ENCODE data around the gene DOCK1.

DOCK1 gene

DNA sequence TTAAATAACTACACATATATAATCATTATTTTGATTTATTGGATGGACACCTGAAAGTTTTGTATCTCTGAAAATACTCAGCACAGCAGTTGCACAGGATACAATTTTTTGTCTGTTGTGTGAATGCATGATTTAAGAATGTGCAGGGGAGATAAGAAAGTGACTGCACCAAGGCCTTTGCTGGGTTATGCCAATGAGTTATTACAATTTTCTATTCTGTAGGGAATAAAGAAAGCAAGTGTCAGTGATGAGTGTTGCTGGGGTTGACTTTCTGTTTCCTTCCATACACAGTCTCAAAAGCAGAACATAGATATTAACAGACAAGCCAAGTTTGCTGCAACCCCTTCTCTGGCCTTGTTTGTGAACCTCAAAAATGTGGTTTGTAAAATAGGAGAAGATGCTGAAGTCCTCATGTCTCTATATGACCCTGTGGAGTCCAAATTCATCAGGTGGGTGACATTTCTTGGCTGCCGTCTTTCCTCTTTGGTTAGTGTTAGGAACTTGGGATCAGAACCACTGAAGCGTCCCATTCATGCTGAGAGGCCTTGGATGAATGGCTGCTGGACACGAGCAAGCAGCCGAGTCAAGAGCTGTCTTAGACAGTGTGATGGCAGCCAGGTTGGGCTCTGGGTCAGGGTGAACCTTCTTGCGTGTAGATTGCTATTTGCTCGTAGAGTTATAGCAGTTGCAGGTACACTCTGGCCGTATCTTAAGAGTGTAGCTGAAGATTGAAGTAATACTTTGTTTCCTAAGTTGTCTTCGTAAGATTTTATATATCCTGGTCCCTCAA, 92.8 kb downstream of the DOCK1 start:
- no peak overlapping the region for H3K9ac ChIP-seq (ENCODE audit: low read depth, low read length)
- no peaks in the 10 kb centered on the region for H3K27me3 ChIP-seq (ENCODE audit: control insufficient read depth, insufficient read depth, low read length)
- H3K4me3 ChIP-seq (ENCODE audit: low read length), result no peak overlapping the region
- H3K36me3 ChIP-seq (ENCODE audit: insufficient read depth, low read length), result peaks cover 57% of the 10 kb centered on the region
- no peaks in the 10 kb centered on the region for H3K9me3 ChIP-seq (replicated peaks; ENCODE audit: low read length)
- H3K4me2 ChIP-seq (ENCODE audit: low read length), result no peak overlapping the region
- H3K4me1 ChIP-seq (ENCODE audit: control insufficient read depth, insufficient read depth, low read length), result no peaks in the 10 kb centered on the region

GRCh38 chr10:127000598-127000997, 95.4 kb downstream of the DOCK1 start:
- no peak overlapping the region for H3K9ac ChIP-seq (ENCODE audit: low read depth, low read length)
- H3K36me3 ChIP-seq (ENCODE audit: insufficient read depth, low read length), result peaks cover 58% of the 10 kb centered on the region
- no peak overlapping the region for H3K4me3 ChIP-seq (ENCODE audit: low read length)
- no peaks in the 10 kb centered on the region for H3K27me3 ChIP-seq (ENCODE audit: control insufficient read depth, insufficient read depth, low read length)
- no peaks in the 10 kb centered on the region for H3K9me3 ChIP-seq (replicated peaks; ENCODE audit: low read length)
- H3K4me2 ChIP-seq (ENCODE audit: low read length), result no peak overlapping the region
- no peaks in the 10 kb centered on the region for H3K4me1 ChIP-seq (ENCODE audit: control insufficient read depth, insufficient read depth, low read length)

- H3K36me3 ChIP-seq (ENCODE audit: insufficient read depth, low read length), result peaks cover 51% of the 10 kb centered on the region
Observed at GRCh38 chr10:127003032-127003685, 97.9 kb downstream of the DOCK1 start.

GRCh38 chr10:127006453-127006852, 101.2 kb downstream of the DOCK1 start:
- H3K4me1 ChIP-seq (ENCODE audit: control insufficient read depth, insufficient read depth, low read length), result no peaks in the 10 kb centered on the region
- H3K4me2 ChIP-seq (ENCODE audit: low read length), result no peak overlapping the region
- no peaks in the 10 kb centered on the region for H3K9me3 ChIP-seq (replicated peaks; ENCODE audit: low read length)
- H3K27me3 ChIP-seq (ENCODE audit: control insufficient read depth, insufficient read depth, low read length), result no peaks in the 10 kb centered on the region
- H3K36me3 ChIP-seq (ENCODE audit: insufficient read depth, low read length), result peaks cover 44% of the 10 kb centered on the region
- H3K9ac ChIP-seq (ENCODE audit: low read depth, low read length), result no peak overlapping the region
- no peak overlapping the region for H3K4me3 ChIP-seq (ENCODE audit: low read length)

More at GRCh38 chr10:127003032-127003685, 97.9 kb downstream of the DOCK1 start:
- Histone ChIP-seq H3K27me3 (ENCODE audit: control insufficient read depth, insufficient read depth, low read length) (no peaks in the 10 kb centered on the region), H3K9me3 (replicated peaks; ENCODE audit: low read length) (no peaks in the 10 kb centered on the region), H3K4me2 (ENCODE audit: low read length) (no peak overlapping the region), H3K4me1 (ENCODE audit: control insufficient read depth, insufficient read depth, low read length) (no peaks in the 10 kb centered on the region), H3K4me3 (ENCODE audit: low read length) (no peak overlapping the region), H3K9ac (ENCODE audit: low read depth, low read length) (no peak overlapping the region)

- Histone ChIP-seq H3K9ac (ENCODE audit: low read depth, low read length) (no peak overlapping the region), H3K36me3 (ENCODE audit: insufficient read depth, low read length) (peaks cover 37% of the 10 kb centered on the region), H3K9me3 (replicated peaks; ENCODE audit: low read length) (no peaks in the 10 kb centered on the region), H3K4me1 (ENCODE audit: control insufficient read depth, insufficient read depth, low read length) (peaks cover 7% of the 10 kb centered on the region), H3K27me3 (ENCODE audit: control insufficient read depth, insufficient read depth, low read length) (no peaks in the 10 kb centered on the region), H3K4me3 (ENCODE audit: low read length) (no peak overlapping the region), H3K4me2 (ENCODE audit: low read length) (no peak overlapping the region)
Observed at GRCh38 chr10:127009366-127009765, 104.1 kb downstream of the DOCK1 start.

DNA sequence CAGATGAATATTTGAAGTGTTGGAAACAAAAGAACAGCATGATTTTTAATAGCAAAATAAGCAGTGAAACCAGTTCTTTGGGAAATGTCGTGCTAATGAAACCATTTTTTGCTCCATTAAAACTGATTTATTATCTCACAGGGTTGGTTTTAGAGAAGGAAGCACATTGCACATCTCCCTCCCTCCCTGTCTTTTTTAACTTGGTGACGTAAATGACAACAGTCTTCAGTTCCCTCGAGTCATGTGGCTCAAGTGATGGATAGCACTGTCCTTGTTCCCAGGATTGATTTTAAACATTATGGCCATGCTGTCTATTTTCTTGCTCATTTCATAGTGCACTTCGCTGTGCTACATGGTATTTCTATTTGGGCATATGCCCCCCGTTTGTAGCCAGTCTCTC, 105.9 kb downstream of the DOCK1 start:
- Histone ChIP-seq H3K36me3 (ENCODE audit: insufficient read depth, low read length) (peaks cover 39% of the 10 kb centered on the region), H3K27me3 (ENCODE audit: control insufficient read depth, insufficient read depth, low read length) (no peaks in the 10 kb centered on the region), H3K9me3 (replicated peaks; ENCODE audit: low read length) (no peaks in the 10 kb centered on the region), H3K4me1 (ENCODE audit: control insufficient read depth, insufficient read depth, low read length) (peaks cover 7% of the 10 kb centered on the region), H3K4me2 (ENCODE audit: low read length) (no peak overlapping the region), H3K9ac (ENCODE audit: low read depth, low read length) (no peak overlapping the region), H3K4me3 (ENCODE audit: low read length) (no peak overlapping the region)

- no peaks in the 10 kb centered on the region for H3K27me3 ChIP-seq (ENCODE audit: control insufficient read depth, insufficient read depth, low read length)
- no peak overlapping the region for H3K4me2 ChIP-seq (ENCODE audit: low read length)
- H3K9ac ChIP-seq (ENCODE audit: low read depth, low read length), result no peak overlapping the region
- H3K4me1 ChIP-seq (ENCODE audit: control insufficient read depth, insufficient read depth, low read length), result peaks cover 7% of the 10 kb centered on the region
- H3K36me3 ChIP-seq (ENCODE audit: insufficient read depth, low read length), result peaks cover 32% of the 10 kb centered on the region
- H3K4me3 ChIP-seq (ENCODE audit: low read length), result no peak overlapping the region
- H3K9me3 ChIP-seq (replicated peaks; ENCODE audit: low read length), result no peaks in the 10 kb centered on the region
Observed at GRCh38 chr10:127012071-127012768, 107.0 kb downstream of the DOCK1 start.

- peaks cover 32% of the 10 kb centered on the region for H3K36me3 ChIP-seq (ENCODE audit: insufficient read depth, low read length)
- H3K9me3 ChIP-seq (replicated peaks; ENCODE audit: low read length), result no peaks in the 10 kb centered on the region
- H3K4me1 ChIP-seq (ENCODE audit: control insufficient read depth, insufficient read depth, low read length), result peaks cover 7% of the 10 kb centered on the region
- H3K27me3 ChIP-seq (ENCODE audit: control insufficient read depth, insufficient read depth, low read length), result no peaks in the 10 kb centered on the region
- no peak overlapping the region for H3K4me2 ChIP-seq (ENCODE audit: low read length)
- H3K9ac ChIP-seq (ENCODE audit: low read depth, low read length), result no peak overlapping the region
- no peak overlapping the region for H3K4me3 ChIP-seq (ENCODE audit: low read length)
Observed at GRCh38 chr10:127012769-127013152, 107.5 kb downstream of the DOCK1 start.

- no peak overlapping the region for H3K9ac ChIP-seq (ENCODE audit: low read depth, low read length)
- no peaks in the 10 kb centered on the region for H3K9me3 ChIP-seq (replicated peaks; ENCODE audit: low read length)
- no peaks in the 10 kb centered on the region for H3K27me3 ChIP-seq (ENCODE audit: control insufficient read depth, insufficient read depth, low read length)
- H3K4me2 ChIP-seq (ENCODE audit: low read length), result no peak overlapping the region
- H3K4me1 ChIP-seq (ENCODE audit: control insufficient read depth, insufficient read depth, low read length), result peaks cover 12% of the 10 kb centered on the region
- H3K4me3 ChIP-seq (ENCODE audit: low read length), result no peak overlapping the region
- H3K36me3 ChIP-seq (ENCODE audit: insufficient read depth, low read length), result peaks cover 33% of the 10 kb centered on the region
Observed at GRCh38 chr10:127013211-127013656, 108.0 kb downstream of the DOCK1 start.

GRCh38 chr10:127013691-127014473, 108.7 kb downstream of the DOCK1 start:
- Histone ChIP-seq H3K4me2 (ENCODE audit: low read length) (no peak overlapping the region), H3K9me3 (replicated peaks; ENCODE audit: low read length) (no peaks in the 10 kb centered on the region), H3K27me3 (ENCODE audit: control insufficient read depth, insufficient read depth, low read length) (no peaks in the 10 kb centered on the region), H3K4me1 (ENCODE audit: control insufficient read depth, insufficient read depth, low read length) (peaks cover 14% of the 10 kb centered on the region), H3K9ac (ENCODE audit: low read depth, low read length) (no peak overlapping the region), H3K36me3 (ENCODE audit: insufficient read depth, low read length) (peaks cover 38% of the 10 kb centered on the region), H3K4me3 (ENCODE audit: low read length) (no peak overlapping the region)

DNA sequence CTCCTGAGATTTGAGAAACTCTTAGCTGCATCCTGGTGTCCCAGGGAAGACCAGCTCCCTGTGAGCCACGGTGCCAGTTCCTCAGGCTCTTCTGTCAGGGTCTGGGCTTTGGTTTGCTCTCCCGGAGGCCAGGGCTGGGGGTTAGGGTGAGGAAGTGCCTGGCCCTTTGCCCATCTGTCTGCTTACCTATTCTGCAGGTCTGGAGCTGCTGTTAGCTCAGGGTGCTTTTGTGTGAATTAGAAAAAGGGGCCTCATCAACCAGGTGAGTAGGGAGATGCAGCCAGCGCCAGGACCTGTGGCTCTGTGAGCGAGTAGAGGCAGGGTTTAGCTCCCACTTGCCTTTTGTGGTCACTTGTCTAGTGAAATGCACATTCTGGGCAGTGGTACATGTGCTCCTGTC, 109.4 kb downstream of the DOCK1 start:
- H3K9me3 ChIP-seq (replicated peaks; ENCODE audit: low read length), result no peaks in the 10 kb centered on the region
- no peak overlapping the region for H3K9ac ChIP-seq (ENCODE audit: low read depth, low read length)
- H3K4me2 ChIP-seq (ENCODE audit: low read length), result no peak overlapping the region
- peaks cover 14% of the 10 kb centered on the region for H3K4me1 ChIP-seq (ENCODE audit: control insufficient read depth, insufficient read depth, low read length)
- no peaks in the 10 kb centered on the region for H3K27me3 ChIP-seq (ENCODE audit: control insufficient read depth, insufficient read depth, low read length)
- peaks cover 33% of the 10 kb centered on the region for H3K36me3 ChIP-seq (ENCODE audit: insufficient read depth, low read length)
- H3K4me3 ChIP-seq (ENCODE audit: low read length), result no peak overlapping the region

Data from skeletal muscle satellite cell (primary cell).